Measurements from ENCODE around the gene ADCY6.

The ADCY6 gene

DNA sequence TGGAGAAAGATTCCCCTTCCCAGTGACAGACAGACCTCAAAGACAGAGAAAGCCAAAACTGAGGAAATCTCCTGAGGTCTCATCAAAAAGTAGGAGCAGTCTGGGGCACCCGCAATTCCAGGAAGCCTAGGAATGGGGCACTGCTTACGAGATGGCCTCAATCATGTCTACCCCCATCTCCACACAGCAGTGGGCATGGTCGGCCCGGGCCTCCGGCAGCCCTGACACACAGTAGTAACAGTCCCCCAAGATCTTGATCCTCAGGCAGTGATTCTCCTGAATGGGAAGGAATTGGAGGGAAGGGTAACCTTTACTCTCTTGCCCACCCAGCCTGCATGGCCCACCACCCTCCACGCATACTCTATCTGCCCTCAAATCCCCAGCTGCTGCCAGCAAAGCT is 11.9 kb downstream of the ADCY6 start:
- DNase-seq (ENCODE audit: low read depth in 1 of 2, low spot score in 1 of 2) = no peak
- Histone ChIP-seq H3K27ac (replicated peaks) (no peak overlapping the region), H3K27me3 (ENCODE audit: insufficient read depth, poor library complexity, severe bottlenecking) (no peaks in the 10 kb centered on the region), H3K4me3 (replicated peaks; ENCODE audit: insufficient read depth, low read length) (no peak overlapping the region)
- TF ChIP-seq, protein P1, sequence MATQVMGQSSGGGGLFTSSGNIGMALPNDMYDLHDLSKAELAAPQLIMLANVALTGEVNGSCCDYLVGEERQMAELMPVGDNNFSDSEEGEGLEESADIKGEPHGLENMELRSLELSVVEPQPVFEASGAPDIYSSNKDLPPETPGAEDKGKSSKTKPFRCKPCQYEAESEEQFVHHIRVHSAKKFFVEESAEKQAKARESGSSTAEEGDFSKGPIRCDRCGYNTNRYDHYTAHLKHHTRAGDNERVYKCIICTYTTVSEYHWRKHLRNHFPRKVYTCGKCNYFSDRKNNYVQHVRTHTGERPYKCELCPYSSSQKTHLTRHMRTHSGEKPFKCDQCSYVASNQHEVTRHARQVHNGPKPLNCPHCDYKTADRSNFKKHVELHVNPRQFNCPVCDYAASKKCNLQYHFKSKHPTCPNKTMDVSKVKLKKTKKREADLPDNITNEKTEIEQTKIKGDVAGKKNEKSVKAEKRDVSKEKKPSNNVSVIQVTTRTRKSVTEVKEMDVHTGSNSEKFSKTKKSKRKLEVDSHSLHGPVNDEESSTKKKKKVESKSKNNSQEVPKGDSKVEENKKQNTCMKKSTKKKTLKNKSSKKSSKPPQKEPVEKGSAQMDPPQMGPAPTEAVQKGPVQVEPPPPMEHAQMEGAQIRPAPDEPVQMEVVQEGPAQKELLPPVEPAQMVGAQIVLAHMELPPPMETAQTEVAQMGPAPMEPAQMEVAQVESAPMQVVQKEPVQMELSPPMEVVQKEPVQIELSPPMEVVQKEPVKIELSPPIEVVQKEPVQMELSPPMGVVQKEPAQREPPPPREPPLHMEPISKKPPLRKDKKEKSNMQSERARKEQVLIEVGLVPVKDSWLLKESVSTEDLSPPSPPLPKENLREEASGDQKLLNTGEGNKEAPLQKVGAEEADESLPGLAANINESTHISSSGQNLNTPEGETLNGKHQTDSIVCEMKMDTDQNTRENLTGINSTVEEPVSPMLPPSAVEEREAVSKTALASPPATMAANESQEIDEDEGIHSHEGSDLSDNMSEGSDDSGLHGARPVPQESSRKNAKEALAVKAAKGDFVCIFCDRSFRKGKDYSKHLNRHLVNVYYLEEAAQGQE (IDR thresholded peaks at IDR 0.05; ENCODE audit: insufficient replicate concordance, low read depth) = no peak
- TF ChIP-seq, protein P2, sequence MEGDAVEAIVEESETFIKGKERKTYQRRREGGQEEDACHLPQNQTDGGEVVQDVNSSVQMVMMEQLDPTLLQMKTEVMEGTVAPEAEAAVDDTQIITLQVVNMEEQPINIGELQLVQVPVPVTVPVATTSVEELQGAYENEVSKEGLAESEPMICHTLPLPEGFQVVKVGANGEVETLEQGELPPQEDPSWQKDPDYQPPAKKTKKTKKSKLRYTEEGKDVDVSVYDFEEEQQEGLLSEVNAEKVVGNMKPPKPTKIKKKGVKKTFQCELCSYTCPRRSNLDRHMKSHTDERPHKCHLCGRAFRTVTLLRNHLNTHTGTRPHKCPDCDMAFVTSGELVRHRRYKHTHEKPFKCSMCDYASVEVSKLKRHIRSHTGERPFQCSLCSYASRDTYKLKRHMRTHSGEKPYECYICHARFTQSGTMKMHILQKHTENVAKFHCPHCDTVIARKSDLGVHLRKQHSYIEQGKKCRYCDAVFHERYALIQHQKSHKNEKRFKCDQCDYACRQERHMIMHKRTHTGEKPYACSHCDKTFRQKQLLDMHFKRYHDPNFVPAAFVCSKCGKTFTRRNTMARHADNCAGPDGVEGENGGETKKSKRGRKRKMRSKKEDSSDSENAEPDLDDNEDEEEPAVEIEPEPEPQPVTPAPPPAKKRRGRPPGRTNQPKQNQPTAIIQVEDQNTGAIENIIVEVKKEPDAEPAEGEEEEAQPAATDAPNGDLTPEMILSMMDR (IDR thresholded peaks at IDR 0.05; ENCODE audit: insufficient read depth, low read length) = no peak
- TF ChIP-seq SPI1 (IDR thresholded peaks at IDR 0.05; ENCODE audit: borderline replicate concordance, low read depth) = no peak
- TF ChIP-seq POLR2AphosphoS5 (IDR thresholded peaks at IDR 0.05; ENCODE audit: low read depth) = no peak
- no peak for TF ChIP-seq GABPA (IDR thresholded peaks at IDR 0.05; ENCODE audit: low read depth)

GRCh38 chr12:48775991-48776649 is 12.8 kb downstream of the ADCY6 start:
- Histone ChIP-seq H3K27me3 (ENCODE audit: insufficient read depth, poor library complexity, severe bottlenecking) (no peaks in the 10 kb centered on the region), H3K4me3 (replicated peaks; ENCODE audit: insufficient read depth, low read length) (no peak overlapping the region), H3K27ac (replicated peaks) (no peak overlapping the region)
- TF ChIP-seq, protein P2 (IDR thresholded peaks at IDR 0.05; ENCODE audit: insufficient read depth, low read length) = no peak
- TF ChIP-seq GABPA (IDR thresholded peaks at IDR 0.05; ENCODE audit: low read depth) = no peak
- TF ChIP-seq, protein P1 (IDR thresholded peaks at IDR 0.05; ENCODE audit: insufficient replicate concordance, low read depth) = no peak
- no peak for TF ChIP-seq SPI1 (IDR thresholded peaks at IDR 0.05; ENCODE audit: borderline replicate concordance, low read depth)
- TF ChIP-seq POLR2AphosphoS5 (IDR thresholded peaks at IDR 0.05; ENCODE audit: low read depth) = no peak
- DNase-seq (ENCODE audit: low read depth in 1 of 2, low spot score in 1 of 2) = no peak

DNA sequence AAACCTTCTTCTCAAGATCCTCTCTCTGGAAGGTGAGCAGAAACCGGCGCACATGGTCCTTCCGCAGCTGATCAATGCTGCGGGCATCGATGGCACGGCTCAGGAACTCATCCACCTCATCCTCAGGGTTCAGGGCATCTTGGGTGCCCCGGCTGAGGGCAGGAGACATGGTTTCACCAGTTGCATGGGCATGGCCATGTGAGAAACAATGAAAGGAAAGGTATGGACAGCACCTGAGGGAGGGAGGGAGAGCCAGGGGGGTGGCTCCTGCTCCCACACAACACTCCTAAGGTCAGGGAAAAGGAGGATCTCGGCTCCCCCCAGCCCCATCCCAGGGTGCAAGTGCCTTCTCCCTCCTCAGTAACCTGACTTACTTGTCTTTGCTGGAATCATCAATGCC is 13.6 kb downstream of the ADCY6 start:
- no peak for DNase-seq (ENCODE audit: low read depth in 1 of 2, low spot score in 1 of 2)
- TF ChIP-seq, protein P1 (IDR thresholded peaks at IDR 0.05; ENCODE audit: insufficient replicate concordance, low read depth) = no peak
- TF ChIP-seq GABPA (IDR thresholded peaks at IDR 0.05; ENCODE audit: low read depth) (no peak), SPI1 (IDR thresholded peaks at IDR 0.05; ENCODE audit: borderline replicate concordance, low read depth) (no peak), POLR2AphosphoS5 (IDR thresholded peaks at IDR 0.05; ENCODE audit: low read depth) (no peak)
- TF ChIP-seq, protein P2 (IDR thresholded peaks at IDR 0.05; ENCODE audit: insufficient read depth, low read length) = no peak
- Histone ChIP-seq H3K4me3 (replicated peaks; ENCODE audit: insufficient read depth, low read length) (no peak overlapping the region), H3K27ac (replicated peaks) (no peak overlapping the region), H3K27me3 (ENCODE audit: insufficient read depth, poor library complexity, severe bottlenecking) (no peaks in the 10 kb centered on the region)

All from HL-60 (cell line).